Neural crest cell (in vitro differentiated cells): ENCODE measurements around the gene CLMP. TPM values are rescaled to one million over a fixed set of nuclear protein-coding genes. Genes with fewer than 3 reads are reported as not detected.
"Not testable (repeated sequence)": the region's sequence is repeated elsewhere in the genome, so short reads cannot be mapped to it uniquely, and the experiment has no call there.

Experiments
- DNase-seq: peaks from one replicate; pipeline ENCODE4 v3.0.0; 2021; ENCODE audit warnings: low read depth, mixed read lengths, low spot score
- H3K27ac Mint-ChIP-seq: one replicate; pipeline ENCODE4 v1.8.0; 2021; ENCODE audit warnings: mild to moderate bottlenecking, mixed read lengths; ENCODE audit not compliant: unreplicated experiment
- H3K27me3 Mint-ChIP-seq: 2 replicates; pipeline ENCODE4 v1.8.0; 2021; ENCODE audit warnings: low read depth, mild to moderate bottlenecking, mixed read lengths
- H3K36me3 Mint-ChIP-seq: 2 replicates; pipeline ENCODE4 v1.8.0; 2021; ENCODE audit warnings: low read depth, mild to moderate bottlenecking, mixed read lengths
- H3K4me1 Mint-ChIP-seq: 2 replicates; pipeline ENCODE4 v1.8.0; 2021; ENCODE audit warnings: mixed read lengths
- H3K4me3 Mint-ChIP-seq: one replicate; pipeline ENCODE4 v1.8.0; 2021; ENCODE audit warnings: mild to moderate bottlenecking, mixed read lengths
- H3K9me3 Mint-ChIP-seq: 2 replicates; pipeline ENCODE4 v1.8.0; 2021; ENCODE audit warnings: mixed read lengths
- CTCF ChIP-seq: fragments of 200-600 bp; sonication (generic); conservative IDR thresholded peaks from 2 replicates; pipeline ENCODE4 v1.5.0; 2021; ENCODE audit warnings: antibody characterized with exemption, mild to moderate bottlenecking
- total RNA-seq: library from RNA; stranded (reverse); gene quantifications from 2 replicates; pipeline ENCODE4 v1.2.1, GENCODE V29; 2021

Gene CLMP
- total RNA-seq, 1 donor from 2014 or later = 4.3 TPM

GRCh38 chr11:123139206-123139605, 55.8 kb downstream of the CLMP start:
- H3K36me3 Mint-ChIP-seq = no peaks in the 10 kb centered on the region

GRCh38 chr11:123137431-123138224, 57.4 kb downstream of the CLMP start:
- peak overlapping the region; percentile 97 for H3K27ac Mint-ChIP-seq
- DNase-seq = peak; percentile 35
- peak overlapping the region; percentile 65 for H3K4me3 Mint-ChIP-seq
- peaks cover 23% of the 10 kb centered on the region for H3K4me1 Mint-ChIP-seq
- no peaks in the 10 kb centered on the region for H3K27me3 Mint-ChIP-seq
- no peaks in the 10 kb centered on the region for H3K36me3 Mint-ChIP-seq
- no peak for TF ChIP-seq CTCF
- H3K9me3 Mint-ChIP-seq = no peaks in the 10 kb centered on the region

More at GRCh38 chr11:123139206-123139605, 55.8 kb downstream of the CLMP start:
- Mint-ChIP-seq H3K27ac (no peak overlapping the region), H3K27me3 (no peaks in the 10 kb centered on the region), H3K4me1 (peaks cover 18% of the 10 kb centered on the region), H3K4me3 (no peak overlapping the region), H3K9me3 (no peaks in the 10 kb centered on the region)
- DNase-seq = no peak
- no peak for TF ChIP-seq CTCF

GRCh38 chr11:123135863-123136446, 59.1 kb downstream of the CLMP start:
- no peak overlapping the region for H3K27ac Mint-ChIP-seq
- no peaks in the 10 kb centered on the region for H3K9me3 Mint-ChIP-seq
- H3K27me3 Mint-ChIP-seq = no peaks in the 10 kb centered on the region
- no peaks in the 10 kb centered on the region for H3K36me3 Mint-ChIP-seq
- no peak overlapping the region for H3K4me3 Mint-ChIP-seq
- H3K4me1 Mint-ChIP-seq = peaks cover 23% of the 10 kb centered on the region
- no peak for DNase-seq
- no peak for TF ChIP-seq CTCF

GRCh38 chr11:123132881-123133280, 62.2 kb downstream of the CLMP start:
- H3K27ac Mint-ChIP-seq = no peak overlapping the region
- no peaks in the 10 kb centered on the region for H3K36me3 Mint-ChIP-seq
- no peak for DNase-seq
- TF ChIP-seq CTCF = no peak
- peaks cover 22% of the 10 kb centered on the region for H3K4me1 Mint-ChIP-seq
- no peaks in the 10 kb centered on the region for H3K9me3 Mint-ChIP-seq
- no peak overlapping the region for H3K4me3 Mint-ChIP-seq
- no peaks in the 10 kb centered on the region for H3K27me3 Mint-ChIP-seq

GRCh38 chr11:123132034-123132766, 62.8 kb downstream of the CLMP start:
- not testable (repeated sequence) for H3K36me3 Mint-ChIP-seq, H3K9me3 Mint-ChIP-seq, DNase-seq, H3K4me3 Mint-ChIP-seq, H3K27me3 Mint-ChIP-seq, H3K27ac Mint-ChIP-seq
- H3K4me1 Mint-ChIP-seq = peaks cover 15% of the 10 kb centered on the region
